Panc1 (cell line): ENCODE results near the gene SETD6. TPM values are rescaled to one million over a fixed set of nuclear protein-coding genes. Genes with fewer than 3 reads are reported as not detected.

Experiments used
- ATAC-seq: fragments of 200-7000 bp; cut with Tn5 transposase; 2 replicates; pipeline ENCODE4 v1.9.1; 2020; ENCODE audit warnings: mild to moderate bottlenecking, moderate library complexity
- BruUV-seq: library from RNA; stranded (reverse); fragments of 400-500 nt; replicated peaks from 2 replicates; lab custom pipeline; 2021; lab: Mats Ljungman, UMichigan
- CTCF ChIA-PET: fragments of 300-600 bp; sonication (Branson Sonifier 250); formaldehyde crosslinking; loops from one replicate; lab custom pipeline; 2022; ENCODE audit warnings: antibody characterized with exemption; lab: Charles Lee
- POLR2A ChIA-PET: fragments of 300-600 bp; sonication (Branson Sonifier 250); formaldehyde crosslinking; loops from one replicate; lab custom pipeline; 2022; ENCODE audit warnings: antibody characterized with exemption; lab: Charles Lee
- DNase-seq: peaks from one replicate; pipeline ENCODE4 v3.0.0-alpha.2; 2010; ENCODE audit warnings: low read depth, low spot score
- H3K27ac ChIP-seq: 2 replicates; pipeline ENCODE4 v1.5.1; 2011; ENCODE audit warnings: mild to moderate bottlenecking, low read length, inconsistent platforms
- H3K27me3 ChIP-seq: fragments of 200-500 bp; sonication (Bioruptor generic); 2 replicates; pipeline ENCODE4 v1.6.0; 2014; ENCODE audit warnings: low read length, inconsistent platforms; ENCODE audit not compliant: control insufficient read depth, insufficient read depth
- H3K36me3 ChIP-seq: fragments of 200-500 bp; sonication (Bioruptor generic); 2 replicates; pipeline ENCODE4 v1.5.1; 2014; ENCODE audit warnings: inconsistent platforms, mild to moderate bottlenecking, low read length, moderate library complexity; ENCODE audit not compliant: control insufficient read depth, insufficient read depth
- H3K4me1 ChIP-seq: 2 replicates; pipeline ENCODE4 v1.5.1; 2011; ENCODE audit warnings: inconsistent platforms, mild to moderate bottlenecking, low read length, moderate library complexity; ENCODE audit not compliant: control insufficient read depth, insufficient read depth
- H3K4me3 ChIP-seq, 2 experiments: 2 replicates each; pipeline ENCODE4 v1.5.1; 2011 to 2012; ENCODE audit warnings: low read depth in 2 of 2, low read length in 2 of 2, mild to moderate bottlenecking in 2 of 2, inconsistent platforms in 1 of 2, moderate library complexity in 1 of 2
- H3K9me3 ChIP-seq: fragments of 200-500 bp; sonication (Bioruptor generic); 2 replicates; pipeline ENCODE4 v1.5.1; 2014; ENCODE audit warnings: low read depth, mild to moderate bottlenecking, inconsistent platforms, low read length, moderate library complexity; ENCODE audit not compliant: control insufficient read depth, insufficient read depth
- CTCF ChIP-seq: fragments of 450-650 bp; IDR thresholded peaks from 2 replicates; pipeline ENCODE4 v1.5.1; 2017; ENCODE audit warnings: mild to moderate bottlenecking
- POLR2AphosphoS5 ChIP-seq: IDR thresholded peaks from 2 replicates; pipeline ENCODE4 v1.6.1; 2012; ENCODE audit warnings: mild to moderate bottlenecking, low read depth, low read length, moderate library complexity
- REST ChIP-seq, 2 experiments: IDR thresholded peaks; 2 replicates each; pipeline ENCODE4 v1.6.1; 2011 to 2012; ENCODE audit warnings: low read depth in 2 of 2, control low read depth in 1 of 2, low read length in 1 of 2, mild to moderate bottlenecking in 1 of 2, moderate library complexity in 1 of 2; ENCODE audit not compliant: insufficient read depth in 1 of 2
- SIN3A ChIP-seq: IDR thresholded peaks from 2 replicates; pipeline ENCODE4 v1.6.1; 2012; ENCODE audit warnings: low read depth, mild to moderate bottlenecking, low read length, moderate library complexity, borderline replicate concordance; ENCODE audit not compliant: insufficient read depth
- TCF7L2 ChIP-seq: IDR thresholded peaks from 2 replicates; pipeline ENCODE4 v1.6.1; 2011; ENCODE audit warnings: mild to moderate bottlenecking, low read depth, low read length, inconsistent platforms
- in situ Hi-C: cut with HindIII; loops from 2 replicates; pipeline ENCODE4 v1.10.0; 2016; ENCODE audit warnings: low sequenced_read_pairs, low pct_unique_long_range_greater_than_20kb
- intact Hi-C: fragments of 100-400 bp; cut with micrococcal nuclease; formaldehyde crosslinking; loops from one replicate; pipeline ENCODE4 v1.10.0; 2022; ENCODE audit not compliant: unreplicated experiment
- total RNA-seq: library from RNA; stranded (reverse); gene quantifications from one replicate; pipeline ENCODE4 v1.2.1, GENCODE V29; 2021; ENCODE audit not compliant: unreplicated experiment

SETD6 gene
- total RNA-seq, 1 experiment from 2014 or later: 28.3 TPM

GRCh38 chr16:58475091-58475619, 40.2 kb upstream of the SETD6 start:
- ATAC-seq (no peak), DNase-seq (no peak)
- in situ Hi-C loops: no loop called here
- TF ChIP-seq CTCF: no peak
- no peaks in the 10 kb centered on the region for H3K9me3 ChIP-seq
- H3K4me1 ChIP-seq: no peaks in the 10 kb centered on the region
- CTCF ChIA-PET: no interaction called here
- intact Hi-C loops: no loop called here
- no TSS peak for BruUV-seq
- no peak overlapping the region for H3K4me3 ChIP-seq
- H3K27ac ChIP-seq: no peak overlapping the region
- H3K36me3 ChIP-seq: no peaks in the 10 kb centered on the region
- POLR2A ChIA-PET: no interaction called here
- H3K27me3 ChIP-seq: no peaks in the 10 kb centered on the region

GRCh38 chr16:58476791-58477190, 38.5 kb upstream of the SETD6 start:
- TF ChIP-seq SIN3A: no peak
- TF ChIP-seq TCF7L2: no peak
- H3K27me3 ChIP-seq: no peaks in the 10 kb centered on the region
- in situ Hi-C loops: no loop called here
- no peaks in the 10 kb centered on the region for H3K36me3 ChIP-seq
- intact Hi-C loops: no loop called here
- no peak for ATAC-seq
- no peak overlapping the region for H3K4me3 ChIP-seq
- BruUV-seq: no TSS peak
- no peak overlapping the region for H3K27ac ChIP-seq
- H3K4me1 ChIP-seq: no peaks in the 10 kb centered on the region
- no peak for DNase-seq
- H3K9me3 ChIP-seq: no peaks in the 10 kb centered on the region
- ChIA-PET POLR2A (no interaction called here), CTCF (interaction anchor here (1.0 kb wide), 1 partner anchor 11 kb away, joined by 6 read pairs; no protein-coding TSS in a partner anchor)

- ChIA-PET POLR2A (no interaction called here), CTCF (no interaction called here)
- Histone ChIP-seq H3K27ac (no peak overlapping the region), H3K4me3 (no peak overlapping the region), H3K27me3 (no peaks in the 10 kb centered on the region), H3K36me3 (no peaks in the 10 kb centered on the region), H3K4me1 (no peaks in the 10 kb centered on the region), H3K9me3 (no peaks in the 10 kb centered on the region)
- ATAC-seq: no peak
- TF ChIP-seq REST (IDR thresholded peaks at IDR 0.05; ENCODE audit: insufficient read depth in 1 of 2, low read depth in 2 of 2, low read length in 1 of 2): no peak
- no peak for TF ChIP-seq TCF7L2
- no peak for TF ChIP-seq POLR2AphosphoS5
- TF ChIP-seq SIN3A: no peak
- no peak for TF ChIP-seq CTCF
- no peak for DNase-seq
- intact Hi-C loops: no loop called here
- in situ Hi-C loops: no loop called here
- no TSS peak for BruUV-seq
Observed at GRCh38 chr16:58478427-58478826, 36.9 kb upstream of the SETD6 start.
